PC-9 (cell line): ENCODE data around the gene RNF182. TPM values are rescaled to one million over a fixed set of nuclear protein-coding genes. Genes with fewer than 3 reads are reported as not detected.

Source experiments
- BruUV-seq: library from RNA; stranded (reverse); fragments of 400-500 nt; replicated peaks from 2 replicates; lab custom pipeline; 2021; lab: Mats Ljungman, UMichigan
- CTCF ChIA-PET: fragments of 300-600 bp; sonication (Branson Sonifier 250); formaldehyde crosslinking; loops from one replicate; lab custom pipeline; 2022; ENCODE audit warnings: antibody characterized with exemption; lab: Charles Lee
- POLR2A ChIA-PET: fragments of 300-600 bp; sonication (Branson Sonifier 250); formaldehyde crosslinking; loops from one replicate; lab custom pipeline; 2022; ENCODE audit warnings: antibody characterized with exemption; ENCODE audit not compliant: unreplicated experiment; lab: Charles Lee
- DNase-seq, 2 experiments: peaks; one replicate each; pipeline versions ENCODE4 v3.0.0 to v3.0.0-alpha.2; 2015 to 2022; ENCODE audit warnings: mixed read lengths in 1 of 2
- H2AFZ ChIP-seq: fragments of 200-600 bp; sonication (generic); 2 replicates; pipeline ENCODE4 v1.8.1; 2017; ENCODE audit warnings: antibody characterized with exemption
- H3F3A ChIP-seq: fragments of 200-600 bp; sonication (generic); 2 replicates; pipeline ENCODE4 v1.8.1; 2017; ENCODE audit warnings: antibody characterized with exemption, mild to moderate bottlenecking, low read depth; ENCODE audit not compliant: insufficient read depth
- H3K27ac ChIP-seq: fragments of 200-600 bp; sonication (generic); 2 replicates; pipeline ENCODE4 v1.6.1; 2016; ENCODE audit warnings: mixed run types
- H3K27me3 ChIP-seq: fragments of 200-600 bp; sonication (generic); 2 replicates; pipeline ENCODE4 v1.6.1; 2016; ENCODE audit warnings: low read depth, mixed run types; ENCODE audit not compliant: insufficient read depth
- H3K36me3 ChIP-seq: fragments of 200-600 bp; sonication (generic); 2 replicates; pipeline ENCODE4 v1.6.1; 2016; ENCODE audit warnings: low read depth, mixed run types
- H3K4me1 ChIP-seq: fragments of 200-600 bp; sonication (generic); replicated peaks from 2 replicates; pipeline ENCODE4 v1.6.1; 2016; ENCODE audit warnings: mixed run types; ENCODE audit not compliant: insufficient read depth
- H3K4me2 ChIP-seq: fragments of 200-600 bp; sonication (generic); 2 replicates; pipeline ENCODE4 v1.6.1; 2017; ENCODE audit warnings: mixed run types
- H3K4me3 ChIP-seq: fragments of 200-600 bp; sonication (generic); 2 replicates; pipeline ENCODE4 v1.6.1; 2016; ENCODE audit warnings: mixed run types
- H3K79me2 ChIP-seq: fragments of 200-600 bp; sonication (generic); 2 replicates; pipeline ENCODE4 v1.6.1; 2017; ENCODE audit warnings: low read depth, mixed run types
- H3K9me2 ChIP-seq: fragments of 200-600 bp; sonication (generic); 2 replicates; pipeline ENCODE4 v1.8.1; 2017; ENCODE audit warnings: mild to moderate bottlenecking; ENCODE audit not compliant: insufficient read depth
- H3K9me3 ChIP-seq: fragments of 200-600 bp; sonication (generic); 2 replicates; pipeline ENCODE4 v1.8.1; 2016; ENCODE audit warnings: low read depth; ENCODE audit not compliant: insufficient read depth
- H4K20me1 ChIP-seq: fragments of 200-600 bp; sonication (generic); 2 replicates; pipeline ENCODE4 v1.8.1; 2017; ENCODE audit not compliant: insufficient read depth
- CTCF ChIP-seq: fragments of 200-600 bp; sonication (generic); conservative IDR thresholded peaks from 2 replicates; pipeline ENCODE4 v1.6.1; 2017; ENCODE audit warnings: mixed run types, antibody characterized with exemption, mild to moderate bottlenecking, moderate library complexity
- EZH2 ChIP-seq: fragments of 200-600 bp; sonication (generic); IDR thresholded peaks from 2 replicates; pipeline ENCODE4 v1.8.0; 2017; ENCODE audit warnings: antibody characterized with exemption, low read depth
- intact Hi-C: fragments of 100-400 bp; cut with micrococcal nuclease; formaldehyde crosslinking; loops from one replicate; pipeline ENCODE4 v1.10.0; 2022; ENCODE audit not compliant: unreplicated experiment
- total RNA-seq: library from RNA; stranded (reverse); gene quantifications from 2 replicates; pipeline ENCODE4 v1.2.3, GENCODE V29; 2021

The RNF182 gene
- total RNA-seq, 1 experiment from 2014 or later, result 0.13 TPM

- no TSS peak for BruUV-seq
- Histone ChIP-seq H3K4me1 (no peaks in the 10 kb centered on the region), H3K9me3 (0 out of 2 replicates have a peak, but pooled peaks cover 3% of the 10 kb centered on the region), H3K4me3 (no peak overlapping the region), H2AFZ (no peak overlapping the region), H3K4me2 (no peak overlapping the region), H3K79me2 (no peaks in the 10 kb centered on the region), H3K36me3 (no peaks in the 10 kb centered on the region), H3F3A (no peaks in the 10 kb centered on the region), H3K27ac (no peak overlapping the region), H4K20me1 (no peaks in the 10 kb centered on the region), H3K27me3 (no peaks in the 10 kb centered on the region), H3K9me2 (no peaks in the 10 kb centered on the region)
- POLR2A ChIA-PET, result no interaction called here
- peak in 1 of 2 experiments; percentile 37 for DNase-seq
- intact Hi-C loops, result no loop called here
- CTCF ChIA-PET, result no interaction called here
- no peak for TF ChIP-seq EZH2
- no peak for TF ChIP-seq CTCF
Measured at GRCh38 chr6:13978102-13978640, 53.4 kb downstream of the RNF182 start.

- TF ChIP-seq CTCF, result no peak
- no peak for TF ChIP-seq EZH2
- no peaks in the 10 kb centered on the region for H3K9me2 ChIP-seq
- CTCF ChIA-PET, result no interaction called here
- no peaks in the 10 kb centered on the region for H3K27me3 ChIP-seq
- intact Hi-C loops, result no loop called here
- H3K4me3 ChIP-seq, result no peak overlapping the region
- no peaks in the 10 kb centered on the region for H3K79me2 ChIP-seq
- no peak overlapping the region for H2AFZ ChIP-seq
- BruUV-seq, result no TSS peak
- no peak overlapping the region for H3K4me2 ChIP-seq
- DNase-seq, result no peak
- H3K36me3 ChIP-seq, result no peaks in the 10 kb centered on the region
- H3K27ac ChIP-seq, result no peak overlapping the region
- H3K4me1 ChIP-seq, result no peaks in the 10 kb centered on the region
- H3K9me3 ChIP-seq, result 0 out of 2 replicates have a peak, but pooled peaks cover 3% of the 10 kb centered on the region
- no peaks in the 10 kb centered on the region for H3F3A ChIP-seq
- POLR2A ChIA-PET, result no interaction called here
- no peaks in the 10 kb centered on the region for H4K20me1 ChIP-seq
Measured at GRCh38 chr6:13978787-13979186, 54.0 kb downstream of the RNF182 start.

GRCh38 chr6:13979284-13980171 is 54.8 kb downstream of the RNF182 start:
- TF ChIP-seq EZH2, result no peak
- TF ChIP-seq CTCF, result no peak
- H3K79me2 ChIP-seq, result no peaks in the 10 kb centered on the region
- DNase-seq, result no peak
- POLR2A ChIA-PET, result interaction anchor here (0.7 kb wide), 1 partner anchor 1688 kb away, joined by 7 read pairs; no protein-coding TSS in a partner anchor
- CTCF ChIA-PET, result no interaction called here
- no peak overlapping the region for H3K4me2 ChIP-seq
- H3K9me3 ChIP-seq, result no peaks in the 10 kb centered on the region
- H3F3A ChIP-seq, result no peaks in the 10 kb centered on the region
- H3K4me3 ChIP-seq, result no peak overlapping the region
- BruUV-seq, result no TSS peak
- intact Hi-C loops, result no loop called here
- H3K9me2 ChIP-seq, result no peaks in the 10 kb centered on the region
- H3K27ac ChIP-seq, result no peak overlapping the region
- no peaks in the 10 kb centered on the region for H3K4me1 ChIP-seq
- no peaks in the 10 kb centered on the region for H3K36me3 ChIP-seq
- no peaks in the 10 kb centered on the region for H4K20me1 ChIP-seq
- no peaks in the 10 kb centered on the region for H3K27me3 ChIP-seq
- H2AFZ ChIP-seq, result no peak overlapping the region
